Type B pancreatic cell (in vitro differentiated cells): Measurements from ENCODE around the gene DMD. TPM values are rescaled to one million over a fixed set of nuclear protein-coding genes. Genes with fewer than 3 reads are reported as not detected.

ENCODE experiments used
- DNase-seq: peaks from one replicate; pipeline ENCODE4 v3.0.0; 2021; ENCODE audit warnings: mixed read lengths; ENCODE audit not compliant: unreplicated experiment; ENCODE audit errors: extremely low spot score
- H3K27ac Mint-ChIP-seq: 2 replicates; pipeline ENCODE4 v1.8.0; 2021; ENCODE audit warnings: mild to moderate bottlenecking, mixed read lengths
- H3K27me3 Mint-ChIP-seq: 2 replicates; pipeline ENCODE4 v1.8.0; 2021; ENCODE audit warnings: mixed read lengths
- H3K36me3 Mint-ChIP-seq: 2 replicates; pipeline ENCODE4 v1.8.0; 2021; ENCODE audit warnings: mixed read lengths
- H3K4me1 Mint-ChIP-seq: one replicate; pipeline ENCODE4 v1.8.0; 2021; ENCODE audit warnings: mixed read lengths; ENCODE audit not compliant: unreplicated experiment
- H3K4me3 Mint-ChIP-seq: 2 replicates; pipeline ENCODE4 v1.8.0; 2021; ENCODE audit warnings: mild to moderate bottlenecking, mixed read lengths
- H3K9me3 Mint-ChIP-seq: 2 replicates; pipeline ENCODE4 v1.8.0; 2021; ENCODE audit warnings: mixed read lengths
- total RNA-seq: library from RNA; stranded (reverse); gene quantifications from 2 replicates; pipeline ENCODE4 v1.2.1, GENCODE V29; 2021; ENCODE audit warnings: low replicate concordance
- TF ChIP-seq, protein P1 (sequence below): fragments of 200-600 bp; sonication (generic); conservative IDR thresholded peaks from 2 replicates; pipeline ENCODE4 v1.5.0; 2021; ENCODE audit warnings: antibody characterized with exemption, mild to moderate bottlenecking

DMD gene
- total RNA-seq, 1 donor from 2014 or later, result 57.1 TPM

DNA sequence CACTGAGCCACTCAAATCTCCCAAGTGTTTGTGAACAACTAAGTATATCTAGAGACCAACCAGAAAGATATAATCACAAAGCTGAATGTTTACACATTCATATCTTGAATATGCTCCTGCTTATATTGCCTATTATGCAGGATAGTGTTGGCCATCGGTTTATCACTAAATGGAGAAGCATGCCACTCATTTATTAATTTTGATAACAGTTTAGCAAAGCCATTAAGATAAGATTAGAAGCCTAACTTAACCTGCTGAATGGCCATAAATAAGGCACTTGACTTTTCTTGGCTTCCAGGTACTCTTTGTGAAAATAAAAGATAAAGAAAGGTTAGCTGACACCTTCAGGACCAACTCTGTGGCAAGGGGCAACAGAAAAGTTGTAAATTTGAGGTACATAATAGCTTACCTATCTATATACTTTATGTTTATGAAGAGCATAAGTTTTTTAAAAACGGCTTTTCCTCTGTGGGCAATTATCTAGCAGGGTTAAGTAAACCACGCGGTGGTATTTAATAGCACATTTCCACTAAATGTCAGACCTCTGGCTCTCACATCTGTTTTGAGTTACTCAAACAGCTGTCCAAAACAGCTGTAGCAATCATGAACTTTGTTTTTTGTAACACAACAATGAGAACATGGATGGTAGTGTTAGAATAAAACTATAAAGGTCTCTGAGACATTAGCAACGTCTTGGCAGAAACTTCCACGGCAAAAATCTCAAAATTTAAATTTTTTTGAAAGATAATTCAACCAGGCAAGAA is 2080.7 kb downstream of the DMD start:
- no peak overlapping the region for H3K27ac Mint-ChIP-seq
- no peak overlapping the region for H3K4me3 Mint-ChIP-seq
- peaks cover 20% of the 10 kb centered on the region for H3K36me3 Mint-ChIP-seq
- H3K9me3 Mint-ChIP-seq, result peaks cover 9% of the 10 kb centered on the region
- H3K4me1 Mint-ChIP-seq, result no peaks in the 10 kb centered on the region
- TF ChIP-seq, protein P1, sequence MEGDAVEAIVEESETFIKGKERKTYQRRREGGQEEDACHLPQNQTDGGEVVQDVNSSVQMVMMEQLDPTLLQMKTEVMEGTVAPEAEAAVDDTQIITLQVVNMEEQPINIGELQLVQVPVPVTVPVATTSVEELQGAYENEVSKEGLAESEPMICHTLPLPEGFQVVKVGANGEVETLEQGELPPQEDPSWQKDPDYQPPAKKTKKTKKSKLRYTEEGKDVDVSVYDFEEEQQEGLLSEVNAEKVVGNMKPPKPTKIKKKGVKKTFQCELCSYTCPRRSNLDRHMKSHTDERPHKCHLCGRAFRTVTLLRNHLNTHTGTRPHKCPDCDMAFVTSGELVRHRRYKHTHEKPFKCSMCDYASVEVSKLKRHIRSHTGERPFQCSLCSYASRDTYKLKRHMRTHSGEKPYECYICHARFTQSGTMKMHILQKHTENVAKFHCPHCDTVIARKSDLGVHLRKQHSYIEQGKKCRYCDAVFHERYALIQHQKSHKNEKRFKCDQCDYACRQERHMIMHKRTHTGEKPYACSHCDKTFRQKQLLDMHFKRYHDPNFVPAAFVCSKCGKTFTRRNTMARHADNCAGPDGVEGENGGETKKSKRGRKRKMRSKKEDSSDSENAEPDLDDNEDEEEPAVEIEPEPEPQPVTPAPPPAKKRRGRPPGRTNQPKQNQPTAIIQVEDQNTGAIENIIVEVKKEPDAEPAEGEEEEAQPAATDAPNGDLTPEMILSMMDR, result no peak
- H3K27me3 Mint-ChIP-seq, result no peaks in the 10 kb centered on the region
- no peak for DNase-seq

DNA sequence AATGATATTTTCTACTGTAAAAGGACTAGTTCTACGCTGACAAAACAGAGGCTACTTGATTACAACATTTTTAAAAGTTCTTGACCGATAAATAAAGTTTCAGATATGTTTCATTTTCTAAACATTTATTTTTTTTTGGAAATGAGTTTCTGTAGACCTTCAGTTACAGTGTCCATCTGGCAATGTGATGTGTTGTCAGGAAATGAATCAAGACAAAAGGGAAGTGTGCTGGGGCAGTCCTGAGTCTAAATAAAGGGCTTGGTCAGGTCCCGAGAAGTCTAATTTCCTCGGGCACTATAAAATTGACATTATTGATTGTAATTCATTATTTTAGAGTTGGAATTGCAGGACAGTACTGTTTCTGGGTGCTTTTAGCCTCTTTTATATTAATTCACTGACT is 2082.5 kb downstream of the DMD start:
- H3K9me3 Mint-ChIP-seq, result peaks cover 9% of the 10 kb centered on the region
- H3K36me3 Mint-ChIP-seq, result peaks cover 20% of the 10 kb centered on the region
- H3K4me1 Mint-ChIP-seq, result no peaks in the 10 kb centered on the region
- H3K27ac Mint-ChIP-seq, result no peak overlapping the region
- no peak for DNase-seq
- no peaks in the 10 kb centered on the region for H3K27me3 Mint-ChIP-seq
- TF ChIP-seq, protein P1, result no peak
- H3K4me3 Mint-ChIP-seq, result no peak overlapping the region

DNA sequence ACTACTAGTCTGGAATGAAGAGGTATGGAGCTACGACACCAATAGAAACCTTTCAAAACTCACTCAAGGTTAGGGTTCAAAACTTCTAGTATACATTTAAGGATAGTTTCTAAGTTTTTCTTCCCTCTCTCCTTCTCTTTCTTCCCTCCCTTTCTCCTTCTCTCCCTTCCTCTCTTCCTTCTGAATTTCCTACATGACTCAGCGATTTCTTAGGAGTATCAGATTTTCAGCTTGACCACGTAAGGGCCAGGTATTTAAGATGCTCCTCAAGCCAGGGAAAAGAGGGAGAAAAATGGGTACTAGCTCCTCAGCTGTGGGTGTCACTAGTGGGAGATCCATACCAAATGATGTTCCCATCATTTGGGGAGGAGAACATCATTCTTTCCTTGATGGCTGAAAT is 2083.6 kb downstream of the DMD start:
- peaks cover 9% of the 10 kb centered on the region for H3K9me3 Mint-ChIP-seq
- TF ChIP-seq, protein P1, result no peak
- no peak for DNase-seq
- no peaks in the 10 kb centered on the region for H3K27me3 Mint-ChIP-seq
- no peaks in the 10 kb centered on the region for H3K4me1 Mint-ChIP-seq
- peaks cover 20% of the 10 kb centered on the region for H3K36me3 Mint-ChIP-seq
- H3K4me3 Mint-ChIP-seq, result no peak overlapping the region
- H3K27ac Mint-ChIP-seq, result no peak overlapping the region

DNA sequence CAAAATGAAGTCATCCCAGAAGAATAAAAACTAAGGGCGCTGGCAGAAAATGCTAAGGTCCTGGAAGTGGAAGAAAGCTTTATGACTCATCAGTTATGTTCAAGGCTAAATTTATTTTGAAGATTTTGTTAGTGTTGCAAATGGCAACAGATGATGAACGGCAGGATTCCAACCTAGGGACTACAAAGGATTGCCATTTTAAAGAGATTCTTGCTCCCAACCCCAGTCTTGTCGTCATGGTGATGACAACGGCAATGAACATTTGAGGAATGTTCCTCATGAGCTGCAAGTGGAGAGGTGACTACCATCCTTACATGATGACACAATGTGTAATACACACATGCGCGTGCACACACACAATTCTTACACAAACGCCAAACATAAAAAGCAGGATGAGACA is 2085.1 kb downstream of the DMD start:
- Mint-ChIP-seq H3K9me3 (peaks cover 9% of the 10 kb centered on the region), H3K4me3 (no peak overlapping the region), H3K4me1 (no peaks in the 10 kb centered on the region), H3K27ac (no peak overlapping the region), H3K27me3 (no peaks in the 10 kb centered on the region), H3K36me3 (peaks cover 15% of the 10 kb centered on the region)
- TF ChIP-seq, protein P1, result no peak
- no peak for DNase-seq

DNA sequence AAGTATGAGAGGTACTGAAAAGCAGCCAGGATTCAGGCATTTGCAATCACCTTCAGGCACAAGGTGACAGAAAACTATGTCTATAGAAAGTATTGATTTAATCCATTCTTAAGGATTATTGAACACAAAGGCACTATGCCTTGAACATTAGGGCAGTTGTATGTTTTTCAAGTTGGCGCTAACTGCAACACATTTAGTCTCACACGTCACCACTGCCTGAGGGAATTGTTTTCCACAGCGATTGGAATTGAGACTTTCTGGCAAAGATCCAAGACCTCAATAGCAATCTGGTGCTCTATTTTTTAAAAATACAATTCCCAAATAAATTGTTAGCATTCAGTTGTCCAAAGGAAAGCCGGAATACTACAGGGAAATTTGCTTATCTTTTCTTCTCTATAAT is 2086.8 kb downstream of the DMD start:
- peaks cover 9% of the 10 kb centered on the region for H3K9me3 Mint-ChIP-seq
- no peak overlapping the region for H3K27ac Mint-ChIP-seq
- no peak for DNase-seq
- H3K4me3 Mint-ChIP-seq, result no peak overlapping the region
- TF ChIP-seq, protein P1, result no peak
- no peaks in the 10 kb centered on the region for H3K4me1 Mint-ChIP-seq
- peaks cover 15% of the 10 kb centered on the region for H3K36me3 Mint-ChIP-seq
- H3K27me3 Mint-ChIP-seq, result no peaks in the 10 kb centered on the region

DNA sequence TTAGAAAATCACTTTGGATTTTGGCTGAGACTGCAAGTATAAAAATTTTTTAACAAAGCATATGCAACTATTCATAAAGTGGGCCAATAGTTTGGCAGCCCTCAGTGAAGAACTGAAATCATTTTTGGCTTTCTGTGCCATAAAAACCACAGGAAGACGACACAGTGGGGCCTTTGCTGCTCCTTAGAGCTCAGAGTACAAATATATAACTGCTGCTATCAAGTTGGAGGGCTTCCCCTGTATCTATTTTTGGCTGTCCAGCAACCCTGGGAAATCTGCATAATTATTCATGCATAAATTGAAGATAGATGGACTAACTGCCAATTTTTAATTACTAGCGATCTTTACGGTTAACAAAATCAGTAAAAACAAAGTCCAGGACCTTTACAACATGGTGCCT is 2088.0 kb downstream of the DMD start:
- H3K4me1 Mint-ChIP-seq, result no peaks in the 10 kb centered on the region
- H3K27ac Mint-ChIP-seq, result no peak overlapping the region
- peaks cover 15% of the 10 kb centered on the region for H3K36me3 Mint-ChIP-seq
- H3K27me3 Mint-ChIP-seq, result no peaks in the 10 kb centered on the region
- no peak for DNase-seq
- no peak overlapping the region for H3K4me3 Mint-ChIP-seq
- TF ChIP-seq, protein P1, result no peak
- H3K9me3 Mint-ChIP-seq, result peaks cover 9% of the 10 kb centered on the region
